SU-DHL-6 (cell line): ENCODE data around the gene CMPK2.

Source experiments
- EZH2phosphoT487 ChIP-seq: fragments of 200-600 bp; sonication (generic), shearing (Covaris generic); conservative IDR thresholded peaks from 2 replicates; pipeline ENCODE4 v1.6.1; 2018; ENCODE audit warnings: mild to moderate bottlenecking, antibody characterized with exemption, low read length, moderate library complexity, mixed read lengths
- TF ChIP-seq, protein P1 (sequence below): fragments of 200-600 bp; sonication (generic); IDR thresholded peaks from one replicate; pipeline ENCODE4 v1.5.1; 2017; ENCODE audit warnings: antibody characterized with exemption, mild to moderate bottlenecking, low read length, moderate library complexity; ENCODE audit not compliant: insufficient read depth, poor library complexity, severe bottlenecking

DNA sequence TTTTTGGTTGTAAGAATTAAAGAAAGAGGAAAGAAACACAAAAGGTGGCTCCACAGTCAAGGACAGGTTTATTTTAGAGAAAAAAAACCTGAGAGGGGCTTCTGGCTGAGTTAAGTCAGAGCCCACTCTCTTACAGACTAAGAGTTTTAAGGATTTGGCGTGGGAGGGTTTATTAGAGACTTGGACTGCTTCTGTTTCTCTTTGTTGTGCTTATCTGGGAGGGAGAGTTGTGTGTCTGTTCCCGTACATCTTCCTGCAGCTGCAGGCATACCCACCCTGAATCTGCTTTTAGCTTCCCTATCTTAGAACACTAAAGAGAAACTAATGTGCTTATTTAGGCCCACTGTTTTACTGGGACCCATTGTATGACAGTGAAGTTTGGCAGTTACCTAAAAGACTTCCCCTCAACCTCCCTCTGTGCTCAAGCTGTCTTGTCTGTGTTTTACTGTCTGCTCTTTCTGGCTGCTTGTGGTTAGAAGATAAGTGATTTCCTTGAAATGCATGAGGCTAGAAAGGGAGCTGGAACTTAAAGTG is 14.6 kb upstream of the CMPK2 start:
- TF ChIP-seq, protein P1, sequence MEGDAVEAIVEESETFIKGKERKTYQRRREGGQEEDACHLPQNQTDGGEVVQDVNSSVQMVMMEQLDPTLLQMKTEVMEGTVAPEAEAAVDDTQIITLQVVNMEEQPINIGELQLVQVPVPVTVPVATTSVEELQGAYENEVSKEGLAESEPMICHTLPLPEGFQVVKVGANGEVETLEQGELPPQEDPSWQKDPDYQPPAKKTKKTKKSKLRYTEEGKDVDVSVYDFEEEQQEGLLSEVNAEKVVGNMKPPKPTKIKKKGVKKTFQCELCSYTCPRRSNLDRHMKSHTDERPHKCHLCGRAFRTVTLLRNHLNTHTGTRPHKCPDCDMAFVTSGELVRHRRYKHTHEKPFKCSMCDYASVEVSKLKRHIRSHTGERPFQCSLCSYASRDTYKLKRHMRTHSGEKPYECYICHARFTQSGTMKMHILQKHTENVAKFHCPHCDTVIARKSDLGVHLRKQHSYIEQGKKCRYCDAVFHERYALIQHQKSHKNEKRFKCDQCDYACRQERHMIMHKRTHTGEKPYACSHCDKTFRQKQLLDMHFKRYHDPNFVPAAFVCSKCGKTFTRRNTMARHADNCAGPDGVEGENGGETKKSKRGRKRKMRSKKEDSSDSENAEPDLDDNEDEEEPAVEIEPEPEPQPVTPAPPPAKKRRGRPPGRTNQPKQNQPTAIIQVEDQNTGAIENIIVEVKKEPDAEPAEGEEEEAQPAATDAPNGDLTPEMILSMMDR: no peak
- no peak for TF ChIP-seq EZH2phosphoT487
